ENCODE measurements around the gene TSR3.

TSR3 gene

DNA sequence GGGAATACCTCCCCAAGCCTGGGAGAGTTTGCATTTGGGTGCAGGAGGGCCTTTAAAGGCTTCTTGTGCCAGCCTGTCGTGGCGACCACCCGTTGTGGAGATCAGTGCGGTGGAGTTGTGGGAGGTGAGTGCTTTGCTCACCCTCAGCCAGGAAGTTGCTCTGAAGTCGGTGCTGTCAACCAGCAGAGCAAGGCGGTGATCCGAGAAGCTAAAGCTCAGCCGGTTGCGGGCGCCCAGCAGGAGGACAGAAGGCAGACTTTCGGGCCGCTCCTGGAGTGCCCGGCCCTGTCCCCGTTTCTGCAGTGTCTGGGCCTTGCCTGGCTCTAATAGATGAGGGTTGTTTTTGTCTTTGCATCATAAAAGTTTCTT is 40.9 kb downstream of the TSR3 start:
- Histone ChIP-seq H3K4me2 (ENCODE audit: low read depth, low read length, poor library complexity, severe bottlenecking) (peak overlapping the region; percentile 88), H3K79me2 (ENCODE audit: insufficient read depth, low read length) (peaks cover 55% of the 10 kb centered on the region), H3K4me3 (ENCODE audit: low read length, poor library complexity, severe bottlenecking) (peak overlapping the region; percentile 95), H3K36me3 (ENCODE audit: insufficient read depth, low read length) (peaks cover 6% of the 10 kb centered on the region; the same call in 1 of the 2 replicates), H3K9me2 (replicated peaks; ENCODE audit: low read depth, low read length) (no peaks in the 10 kb centered on the region), H3F3A (ENCODE audit: low read depth) (no peaks in the 10 kb centered on the region), H3K4me1 (ENCODE audit: insufficient read depth, low read length, poor library complexity, severe bottlenecking) (no peaks in the 10 kb centered on the region), H3K9ac (ENCODE audit: low read depth, low read length, poor library complexity, severe bottlenecking) (peak overlapping the region; percentile 92), H3K9me3 (ENCODE audit: insufficient read depth, low read depth, low read length) (no peaks in the 10 kb centered on the region), H2AFZ (ENCODE audit: low read length) (no peak overlapping the region), H3K27me3 (ENCODE audit: insufficient read depth, low read length, poor library complexity, severe bottlenecking) (no peaks in the 10 kb centered on the region), H4K20me1 (ENCODE audit: insufficient read depth, low read length, poor library complexity, severe bottlenecking) (peaks cover 49% of the 10 kb centered on the region)
- TF ChIP-seq EZH2phosphoT487 (IDR thresholded peaks at IDR 0.05; ENCODE audit: borderline replicate concordance) = no peak
- TF ChIP-seq, protein P1, sequence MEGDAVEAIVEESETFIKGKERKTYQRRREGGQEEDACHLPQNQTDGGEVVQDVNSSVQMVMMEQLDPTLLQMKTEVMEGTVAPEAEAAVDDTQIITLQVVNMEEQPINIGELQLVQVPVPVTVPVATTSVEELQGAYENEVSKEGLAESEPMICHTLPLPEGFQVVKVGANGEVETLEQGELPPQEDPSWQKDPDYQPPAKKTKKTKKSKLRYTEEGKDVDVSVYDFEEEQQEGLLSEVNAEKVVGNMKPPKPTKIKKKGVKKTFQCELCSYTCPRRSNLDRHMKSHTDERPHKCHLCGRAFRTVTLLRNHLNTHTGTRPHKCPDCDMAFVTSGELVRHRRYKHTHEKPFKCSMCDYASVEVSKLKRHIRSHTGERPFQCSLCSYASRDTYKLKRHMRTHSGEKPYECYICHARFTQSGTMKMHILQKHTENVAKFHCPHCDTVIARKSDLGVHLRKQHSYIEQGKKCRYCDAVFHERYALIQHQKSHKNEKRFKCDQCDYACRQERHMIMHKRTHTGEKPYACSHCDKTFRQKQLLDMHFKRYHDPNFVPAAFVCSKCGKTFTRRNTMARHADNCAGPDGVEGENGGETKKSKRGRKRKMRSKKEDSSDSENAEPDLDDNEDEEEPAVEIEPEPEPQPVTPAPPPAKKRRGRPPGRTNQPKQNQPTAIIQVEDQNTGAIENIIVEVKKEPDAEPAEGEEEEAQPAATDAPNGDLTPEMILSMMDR (conservative IDR thresholded peaks at IDR 0.05; ENCODE audit: low read length) = no peak

DNA sequence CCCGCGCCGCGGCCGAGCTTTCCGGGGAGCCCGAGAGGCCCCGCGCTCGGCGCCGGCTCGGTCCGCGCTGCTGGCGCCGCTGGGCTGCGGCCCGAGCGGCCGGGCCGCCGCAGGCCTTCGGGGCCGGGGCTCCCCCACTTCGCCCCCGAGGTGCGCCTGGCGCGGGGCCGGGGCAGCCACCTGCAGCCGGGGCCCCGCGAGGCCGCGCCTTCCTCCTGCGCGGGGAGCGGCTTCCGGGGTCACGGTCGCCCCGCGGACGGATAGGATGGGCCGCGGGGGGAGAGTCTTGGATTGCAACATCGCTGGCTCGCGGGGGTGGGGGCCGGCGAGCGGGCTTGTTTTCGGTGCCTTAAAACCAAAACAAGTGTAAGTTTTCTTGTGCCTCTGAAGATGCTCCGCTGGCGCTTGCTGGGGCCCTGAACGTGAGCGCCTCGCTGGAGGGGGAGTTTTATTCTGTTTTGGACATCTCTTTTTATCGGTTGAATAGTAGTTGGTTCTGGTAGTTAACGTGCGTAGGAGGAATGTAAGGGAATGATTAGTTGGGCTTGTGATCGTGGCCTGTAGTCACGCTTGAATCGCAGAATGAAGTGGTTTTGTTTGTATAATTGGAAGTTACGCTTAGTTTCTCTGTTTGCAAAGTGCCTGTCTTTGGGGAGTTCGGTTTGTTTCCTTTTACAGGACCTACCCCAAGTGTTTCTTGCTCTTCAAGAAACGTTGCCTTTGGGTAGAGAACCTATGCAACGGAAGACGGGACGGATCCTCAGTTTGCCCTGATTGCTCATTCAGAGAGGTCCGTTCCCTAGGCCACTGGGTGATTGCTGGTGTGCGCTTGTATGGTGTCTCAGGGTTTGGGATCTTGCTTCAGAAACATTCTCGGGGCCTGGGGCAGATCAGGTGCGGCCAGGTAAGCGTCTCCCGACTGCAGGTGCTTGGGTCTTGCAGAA is 41.5 kb downstream of the TSR3 start:
- TF ChIP-seq EZH2phosphoT487 (IDR thresholded peaks at IDR 0.05; ENCODE audit: borderline replicate concordance) = no peak
- TF ChIP-seq, protein P1 (conservative IDR thresholded peaks at IDR 0.05; ENCODE audit: low read length) = no peak
- Histone ChIP-seq H3K9me3 (ENCODE audit: insufficient read depth, low read depth, low read length) (no peaks in the 10 kb centered on the region), H3K4me2 (ENCODE audit: low read depth, low read length, poor library complexity, severe bottlenecking) (peak overlapping the region; percentile 88), H3K79me2 (ENCODE audit: insufficient read depth, low read length) (peaks cover 54% of the 10 kb centered on the region), H2AFZ (ENCODE audit: low read length) (no peak overlapping the region), H3K36me3 (ENCODE audit: insufficient read depth, low read length) (no peaks in the 10 kb centered on the region; the same call in 1 of the 2 replicates), H3K4me1 (ENCODE audit: insufficient read depth, low read length, poor library complexity, severe bottlenecking) (no peaks in the 10 kb centered on the region), H3K9ac (ENCODE audit: low read depth, low read length, poor library complexity, severe bottlenecking) (peak overlapping the region; percentile 92), H3K9me2 (replicated peaks; ENCODE audit: low read depth, low read length) (no peaks in the 10 kb centered on the region), H3K4me3 (ENCODE audit: low read length, poor library complexity, severe bottlenecking) (peak overlapping the region; percentile 95), H4K20me1 (ENCODE audit: insufficient read depth, low read length, poor library complexity, severe bottlenecking) (peaks cover 43% of the 10 kb centered on the region), H3K27me3 (ENCODE audit: insufficient read depth, low read length, poor library complexity, severe bottlenecking) (no peaks in the 10 kb centered on the region), H3F3A (ENCODE audit: low read depth) (no peaks in the 10 kb centered on the region)

- Histone ChIP-seq H3K79me2 (ENCODE audit: insufficient read depth, low read length) (peaks cover 44% of the 10 kb centered on the region), H4K20me1 (ENCODE audit: insufficient read depth, low read length, poor library complexity, severe bottlenecking) (peaks cover 40% of the 10 kb centered on the region), H3K9me3 (ENCODE audit: insufficient read depth, low read depth, low read length) (no peaks in the 10 kb centered on the region), H3K36me3 (ENCODE audit: insufficient read depth, low read length) (no peaks in the 10 kb centered on the region; the same call in 1 of the 2 replicates), H3K4me2 (ENCODE audit: low read depth, low read length, poor library complexity, severe bottlenecking) (peak within 1 kb of the TSS; percentile 88), H3K9ac (ENCODE audit: low read depth, low read length, poor library complexity, severe bottlenecking) (peak within 1 kb of the TSS; percentile 92), H3K4me3 (ENCODE audit: low read length, poor library complexity, severe bottlenecking) (peak within 1 kb of the TSS; percentile 95), H3K4me1 (ENCODE audit: insufficient read depth, low read length, poor library complexity, severe bottlenecking) (no peaks in the 10 kb centered on the region), H2AFZ (ENCODE audit: low read length) (peak within 1 kb of the TSS; percentile 93), H3F3A (ENCODE audit: low read depth) (no peaks in the 10 kb centered on the region), H3K27me3 (ENCODE audit: insufficient read depth, low read length, poor library complexity, severe bottlenecking) (no peaks in the 10 kb centered on the region), H3K9me2 (replicated peaks; ENCODE audit: low read depth, low read length) (no peaks in the 10 kb centered on the region)
- no peak for TF ChIP-seq EZH2phosphoT487 (IDR thresholded peaks at IDR 0.05; ENCODE audit: borderline replicate concordance)
- TF ChIP-seq, protein P1 (conservative IDR thresholded peaks at IDR 0.05; ENCODE audit: low read length) = no peak
Observed at GRCh38 chr16:1308977-1309885, 42.4 kb downstream of the TSR3 start, which contains the start of gene UBE2I. UBE2I (plus strand) TSS chr16:1309636; CDS start chr16:1314031, 4,395 bp downstream.

Data from Loucy (cell line).